NCI-H345 treated with DMSO at 0.1 percent for 48 hours (cell line): ENCODE data around the gene TOB1.
"Not testable (repeated sequence)": the region's sequence is repeated elsewhere in the genome, so short reads cannot be mapped to it uniquely, and the experiment has no call there.

Experiments used
- DNase-seq: peaks from one replicate; lab custom pipeline; 2025; ENCODE audit not compliant: unreplicated experiment; lab: John Stamatoyannopoulos, UW

Gene TOB1

GRCh38 chr17:50898369-50899004 lies 32.3 kb upstream of the TOB1 start:
- no peak for DNase-seq

GRCh38 chr17:50894513-50894912 lies 28.4 kb upstream of the TOB1 start:
- not testable (repeated sequence) for DNase-seq

GRCh38 chr17:50893183-50893993 lies 27.2 kb upstream of the TOB1 start:
- DNase-seq, result no peak

- DNase-seq, result no peak
These were observed 26.1 kb upstream of the TOB1 start for GRCh38 chr17:50892101-50892776.

GRCh38 chr17:50891577-50891989 lies 25.4 kb upstream of the TOB1 start:
- no peak for DNase-seq

- no peak for DNase-seq
These were observed 24.7 kb upstream of the TOB1 start for GRCh38 chr17:50890675-50891516.

- DNase-seq, result no peak
These were observed 23.5 kb upstream of the TOB1 start for GRCh38 chr17:50889528-50890118.

GRCh38 chr17:50887705-50888245 lies 21.6 kb upstream of the TOB1 start:
- DNase-seq, result no peak

- DNase-seq, result no peak
These were observed 18.5 kb upstream of the TOB1 start for GRCh38 chr17:50884439-50885311.

- DNase-seq, result no peak
These were observed 17.8 kb upstream of the TOB1 start for GRCh38 chr17:50883850-50884438.

GRCh38 chr17:50882851-50883250 lies 16.7 kb upstream of the TOB1 start:
- no peak for DNase-seq

- DNase-seq, result no peak
These were observed 15.0 kb upstream of the TOB1 start for GRCh38 chr17:50881182-50881581.

GRCh38 chr17:50879086-50879485 lies 12.9 kb upstream of the TOB1 start:
- no peak for DNase-seq

- no peak for DNase-seq
These were observed 11.7 kb upstream of the TOB1 start for GRCh38 chr17:50877838-50878237.

- not testable (repeated sequence) for DNase-seq
These were observed 10.9 kb upstream of the TOB1 start for GRCh38 chr17:50877042-50877441.

GRCh38 chr17:50875074-50875473 lies 8.9 kb upstream of the TOB1 start:
- no peak for DNase-seq

GRCh38 chr17:50872710-50873424 lies 6.7 kb upstream of the TOB1 start:
- no peak for DNase-seq

GRCh38 chr17:50871898-50872297 lies 5.7 kb upstream of the TOB1 start:
- no peak for DNase-seq
